Right cardiac atrium (tissue), 5 donors: Measurements from ENCODE around the gene TACC2. TPM values are rescaled to one million over a fixed set of nuclear protein-coding genes. Genes with fewer than 3 reads are reported as not detected.

ENCODE experiments used
- ATAC-seq, 2 donors: fragments of 200-7000 bp; cut with Tn5 transposase; one replicate each; pipeline versions ENCODE4 v1.8.0 to v1.9.1; 2020; ENCODE audit warnings: moderate library complexity in 2 of 2, mild to moderate bottlenecking in 1 of 2
- DNase-seq, 3 donors: peaks; one replicate each; pipeline ENCODE4 v3.0.0-alpha.2; 2020
- H3K27ac ChIP-seq: one replicate; pipeline ENCODE4 v1.5.1; 2013; ENCODE audit warnings: mild to moderate bottlenecking, low read length, control low read depth, moderate library complexity
- H3K27me3 ChIP-seq: one replicate; pipeline ENCODE4 v1.6.1; 2013; ENCODE audit not compliant: control insufficient read depth, insufficient read depth
- H3K4me1 ChIP-seq: one replicate; pipeline ENCODE4 v1.6.1; 2013; ENCODE audit warnings: low read length; ENCODE audit not compliant: control insufficient read depth, insufficient read depth
- H3K4me3 ChIP-seq: one replicate; pipeline ENCODE4 v1.5.1; 2013; ENCODE audit warnings: low read length, control low read depth
- H3K9me3 ChIP-seq: one replicate; pipeline ENCODE4 v1.6.1; 2013; ENCODE audit warnings: low read length; ENCODE audit not compliant: control insufficient read depth
- WGBS: extraction: QIAGEN DNeasy Blood & Tissue Kit; methylation state at CpG from one replicate; pipeline ENCODE4 v1.1.7; 2013; 5-methylcytosine and 5-hydroxymethylcytosine counted together
- intact Hi-C, 4 donors: fragments of 100-400 bp; cut with DNase I; formaldehyde crosslinking; loops; one replicate each; pipeline versions ENCODE4 v1.11.0 to v1.14.0; 2022 to 2023
- polyA plus RNA-seq: library from polyadenylated mRNA; stranded (reverse); fragments of 200-250 nt; gene quantifications from one replicate; pipeline ENCODE4 v1.2.3, GENCODE V29; 2013
- total RNA-seq, 4 donors: library from RNA; stranded (reverse); fragmentation: NEBNext Ultra II Directional; extraction: Animal tissue kit (Norgen Biotek cat#: 25700); gene quantifications; one replicate each; pipeline ENCODE4 v1.2.1, GENCODE V29; 2021
- donor health status: healthy with polysubstance abuse.
- donor health status: DM: no; HTN: yes; CAD: no.
- donor health status: DM: no; HTN: no; CAD: no.
- donor health status: DM: no; HTN: yes; CAD: no; lungs with severe emphysema.
- donor health status: DM: yes; HTN: yes; CAD: no.

Gene TACC2
- total and polyA plus RNA-seq, 5 donors = 234 to 370 (median 298) TPM

- H3K4me3 ChIP-seq = no peak overlapping the region
- H3K9me3 ChIP-seq = no peaks in the 10 kb centered on the region
- intact Hi-C loops = no loop called here
- no peak overlapping the region for H3K27ac ChIP-seq
- WGBS = 79% methylated on average over 6 of the region's 6 CpGs
- no peak for DNase-seq
- H3K4me1 ChIP-seq = no peaks in the 10 kb centered on the region
- ATAC-seq = no peak
- H3K27me3 ChIP-seq = no peaks in the 10 kb centered on the region
Measured at GRCh38 chr10:122219340-122219739, 230.4 kb downstream of the TACC2 start.

- DNase-seq = no peak
- no peak for ATAC-seq
- Histone ChIP-seq H3K4me3 (no peak overlapping the region), H3K9me3 (no peaks in the 10 kb centered on the region), H3K27me3 (no peaks in the 10 kb centered on the region), H3K27ac (no peak overlapping the region), H3K4me1 (no peaks in the 10 kb centered on the region)
- intact Hi-C loops = no loop called here
- WGBS = 70% methylated on average over 2 of the region's 2 CpGs
Measured at GRCh38 chr10:122220736-122221135, 231.8 kb downstream of the TACC2 start.

- intact Hi-C loops = no loop called here
- no peaks in the 10 kb centered on the region for H3K9me3 ChIP-seq
- no peak overlapping the region for H3K4me3 ChIP-seq
- WGBS = 72% methylated on average over 5 of the region's 5 CpGs
- no peaks in the 10 kb centered on the region for H3K4me1 ChIP-seq
- H3K27ac ChIP-seq = no peak overlapping the region
- ATAC-seq = no peak
- H3K27me3 ChIP-seq = no peaks in the 10 kb centered on the region
- no peak for DNase-seq
Measured at GRCh38 chr10:122221958-122222357, 233.0 kb downstream of the TACC2 start.

- Histone ChIP-seq H3K27me3 (no peaks in the 10 kb centered on the region), H3K9me3 (no peaks in the 10 kb centered on the region), H3K4me3 (no peak overlapping the region), H3K4me1 (no peaks in the 10 kb centered on the region), H3K27ac (no peak overlapping the region)
- intact Hi-C loops = no loop called here
- WGBS = 91% methylated on average over 7 of the region's 7 CpGs
- ATAC-seq (no peak), DNase-seq (no peak)
Measured at GRCh38 chr10:122222638-122223037, 233.7 kb downstream of the TACC2 start.

GRCh38 chr10:122224159-122224558 lies 235.2 kb downstream of the TACC2 start:
- intact Hi-C loops = no loop called here
- ATAC-seq (no peak), DNase-seq (no peak)
- Histone ChIP-seq H3K4me3 (no peak overlapping the region), H3K4me1 (no peaks in the 10 kb centered on the region), H3K27ac (no peak overlapping the region), H3K9me3 (no peaks in the 10 kb centered on the region), H3K27me3 (no peaks in the 10 kb centered on the region)
- WGBS = 88% methylated on average over 9 of the region's 9 CpGs

- ATAC-seq = no peak
- Histone ChIP-seq H3K4me3 (no peak overlapping the region), H3K27me3 (no peaks in the 10 kb centered on the region), H3K9me3 (no peaks in the 10 kb centered on the region), H3K4me1 (no peaks in the 10 kb centered on the region), H3K27ac (no peak overlapping the region)
- no peak for DNase-seq
- intact Hi-C loops = no loop called here
- 79% methylated on average over 9 of the region's 9 CpGs for WGBS
Measured at GRCh38 chr10:122225330-122225729, 236.4 kb downstream of the TACC2 start.

GRCh38 chr10:122227754-122228153 lies 238.8 kb downstream of the TACC2 start:
- ATAC-seq = peak; percentile 37 to 60
- Histone ChIP-seq H3K4me3 (no peak overlapping the region), H3K9me3 (no peaks in the 10 kb centered on the region), H3K27ac (no peak overlapping the region), H3K4me1 (peaks cover 3% of the 10 kb centered on the region), H3K27me3 (no peaks in the 10 kb centered on the region)
- intact Hi-C loops = no loop called here
- peak in 1 of 3 donors; percentile 66 for DNase-seq
- WGBS = 58% methylated on average over 4 of the region's 4 CpGs

- WGBS = 52% methylated on average over 2 of the region's 2 CpGs
- H3K27ac ChIP-seq = no peak overlapping the region
- DNase-seq = no peak
- no peaks in the 10 kb centered on the region for H3K9me3 ChIP-seq
- no peak overlapping the region for H3K4me3 ChIP-seq
- no peaks in the 10 kb centered on the region for H3K27me3 ChIP-seq
- H3K4me1 ChIP-seq = peaks cover 3% of the 10 kb centered on the region
- ATAC-seq = no peak
- intact Hi-C loops = no loop called here
Measured at GRCh38 chr10:122229666-122230065, 240.7 kb downstream of the TACC2 start.

GRCh38 chr10:122230222-122230621 lies 241.3 kb downstream of the TACC2 start:
- Histone ChIP-seq H3K9me3 (no peaks in the 10 kb centered on the region), H3K4me1 (peaks cover 3% of the 10 kb centered on the region), H3K27ac (no peak overlapping the region), H3K4me3 (no peak overlapping the region), H3K27me3 (no peaks in the 10 kb centered on the region)
- DNase-seq = no peak
- ATAC-seq = no peak
- 95% methylated on average over 19 of the region's 19 CpGs for WGBS
- intact Hi-C loops = no loop called here

GRCh38 chr10:122232769-122233168 lies 243.8 kb downstream of the TACC2 start:
- H3K4me1 ChIP-seq = peaks cover 3% of the 10 kb centered on the region
- no peak overlapping the region for H3K27ac ChIP-seq
- ATAC-seq = no peak
- WGBS = 69% methylated on average over 3 of the region's 3 CpGs
- H3K4me3 ChIP-seq = no peak overlapping the region
- intact Hi-C loops = no loop called here
- H3K9me3 ChIP-seq = no peaks in the 10 kb centered on the region
- no peak for DNase-seq
- H3K27me3 ChIP-seq = no peaks in the 10 kb centered on the region

GRCh38 chr10:122233857-122234348 lies 244.9 kb downstream of the TACC2 start:
- intact Hi-C loops = no loop called here
- peak; percentile 39 to 86 (median 82) for DNase-seq
- H3K9me3 ChIP-seq = no peaks in the 10 kb centered on the region

GRCh38 chr10:122234416-122234815 lies 245.5 kb downstream of the TACC2 start:
- 72% methylated on average over 2 of the region's 2 CpGs for WGBS
- ATAC-seq (no peak), DNase-seq (no peak)
- H3K9me3 ChIP-seq = no peaks in the 10 kb centered on the region
- no peaks in the 10 kb centered on the region for H3K27me3 ChIP-seq
- intact Hi-C loops = no loop called here
- peaks cover 3% of the 10 kb centered on the region for H3K4me1 ChIP-seq
- peak overlapping the region; percentile 1 for H3K27ac ChIP-seq
- no peak overlapping the region for H3K4me3 ChIP-seq

More at GRCh38 chr10:122233857-122234348, 244.9 kb downstream of the TACC2 start:
- Histone ChIP-seq H3K4me1 (peaks cover 3% of the 10 kb centered on the region), H3K27ac (peak overlapping the region; percentile 1), H3K27me3 (no peaks in the 10 kb centered on the region), H3K4me3 (no peak overlapping the region)
- WGBS = 70% methylated on average over 11 of the region's 11 CpGs
- ATAC-seq = peak; percentile 71 to 87
